BJ (cell line): Measurements from ENCODE around the gene SAP30BP. TPM values are rescaled to one million over a fixed set of nuclear protein-coding genes. Genes with fewer than 3 reads are reported as not detected.

Experiments
- CTCF ChIA-PET: fragments of 350-600 bp; formaldehyde crosslinking; extraction: SDS; loops from one replicate; lab custom pipeline; 2021; ENCODE audit warnings: antibody characterized with exemption, inconsistent platforms; lab: Yijun Ruan, JAX
- POLR2A ChIA-PET: fragments of 300-600 bp; sonication (Branson Sonifier 250); formaldehyde crosslinking; extraction: SDS; loops from one replicate; lab custom pipeline; 2021; ENCODE audit warnings: antibody characterized with exemption; lab: Charles Lee
- DNase-seq: peaks from one replicate; pipeline ENCODE4 v3.0.0-alpha.2; 2011; ENCODE audit warnings: low read depth
- H3K27me3 ChIP-seq: 2 replicates; pipeline ENCODE4 v1.6.0; 2011; ENCODE audit warnings: low read length; ENCODE audit not compliant: control insufficient read depth, insufficient read depth
- H3K36me3 ChIP-seq: 2 replicates; pipeline ENCODE4 v1.5.1; 2011; ENCODE audit warnings: low read length; ENCODE audit not compliant: control insufficient read depth, insufficient read depth
- H3K4me3 ChIP-seq: 2 replicates; pipeline ENCODE4 v1.5.1; 2011; ENCODE audit warnings: low read depth, mild to moderate bottlenecking, control low read depth, low read length
- polyA plus RNA-seq: library from polyadenylated mRNA; depleted of rRNA; stranded (reverse); fragments of >200 nt; gene quantifications from 2 replicates; pipeline ENCODE4 v1.2.3, GENCODE V29; 2011
- TF ChIP-seq, protein P1 (sequence below): IDR thresholded peaks from 2 replicates; pipeline ENCODE4 v1.5.1; 2011; ENCODE audit warnings: low read depth, mild to moderate bottlenecking, control low read depth, inconsistent platforms, low read length, moderate library complexity; ENCODE audit not compliant: insufficient read depth

The SAP30BP gene
- polyA plus RNA-seq, 1 experiment, result 84.8 TPM

DNA sequence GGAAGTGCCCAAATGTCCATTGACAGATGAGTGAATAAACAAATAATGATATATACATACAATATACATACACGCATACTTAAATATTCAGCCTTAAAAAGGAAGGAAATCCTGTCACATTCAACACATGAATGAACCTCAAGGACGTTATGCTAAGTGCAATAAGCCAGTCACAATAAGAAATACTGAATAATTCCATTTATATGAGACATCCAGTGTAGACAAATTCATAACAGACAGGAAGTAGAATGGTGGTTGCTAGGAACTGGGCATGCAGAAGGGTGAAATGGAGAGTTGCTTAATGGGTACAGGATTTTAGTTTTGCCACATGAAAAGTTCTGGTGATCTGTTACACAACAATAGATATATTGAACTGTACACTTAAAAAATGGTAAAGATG lies 45.3 kb downstream of the SAP30BP start:
- CTCF ChIA-PET, result interaction anchor here (1.0 kb wide), 1 partner anchor 51 kb away, joined by 3 read pairs; no protein-coding TSS in a partner anchor
- Histone ChIP-seq H3K4me3 (no peak overlapping the region), H3K27me3 (no peaks in the 10 kb centered on the region), H3K36me3 (peaks cover 1% of the 10 kb centered on the region; the same call in 1 of the 2 replicates)
- POLR2A ChIA-PET, result no interaction called here
- DNase-seq, result no peak
- TF ChIP-seq, protein P1, sequence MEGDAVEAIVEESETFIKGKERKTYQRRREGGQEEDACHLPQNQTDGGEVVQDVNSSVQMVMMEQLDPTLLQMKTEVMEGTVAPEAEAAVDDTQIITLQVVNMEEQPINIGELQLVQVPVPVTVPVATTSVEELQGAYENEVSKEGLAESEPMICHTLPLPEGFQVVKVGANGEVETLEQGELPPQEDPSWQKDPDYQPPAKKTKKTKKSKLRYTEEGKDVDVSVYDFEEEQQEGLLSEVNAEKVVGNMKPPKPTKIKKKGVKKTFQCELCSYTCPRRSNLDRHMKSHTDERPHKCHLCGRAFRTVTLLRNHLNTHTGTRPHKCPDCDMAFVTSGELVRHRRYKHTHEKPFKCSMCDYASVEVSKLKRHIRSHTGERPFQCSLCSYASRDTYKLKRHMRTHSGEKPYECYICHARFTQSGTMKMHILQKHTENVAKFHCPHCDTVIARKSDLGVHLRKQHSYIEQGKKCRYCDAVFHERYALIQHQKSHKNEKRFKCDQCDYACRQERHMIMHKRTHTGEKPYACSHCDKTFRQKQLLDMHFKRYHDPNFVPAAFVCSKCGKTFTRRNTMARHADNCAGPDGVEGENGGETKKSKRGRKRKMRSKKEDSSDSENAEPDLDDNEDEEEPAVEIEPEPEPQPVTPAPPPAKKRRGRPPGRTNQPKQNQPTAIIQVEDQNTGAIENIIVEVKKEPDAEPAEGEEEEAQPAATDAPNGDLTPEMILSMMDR, result no peak

DNA sequence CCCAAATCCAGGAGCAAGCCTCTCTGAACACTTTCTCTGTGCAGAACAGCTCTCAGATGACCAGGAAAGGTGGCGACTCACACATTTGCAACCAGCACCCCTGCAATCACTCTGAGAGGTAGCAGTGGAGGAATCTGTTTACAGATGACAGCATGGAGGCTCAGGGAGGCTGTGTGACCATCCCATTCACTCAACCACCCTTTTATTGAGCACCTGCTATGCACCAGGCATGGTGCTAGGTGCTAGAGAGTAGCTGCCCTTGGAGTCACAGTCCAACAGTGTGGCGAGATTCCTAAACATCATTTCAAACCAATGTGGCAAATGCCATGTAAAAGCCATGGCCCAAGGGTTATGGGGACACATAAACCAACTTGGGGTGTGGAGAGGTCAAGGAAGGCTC lies 52.6 kb downstream of the SAP30BP start:
- CTCF ChIA-PET, result interaction anchor here (1.0 to 2.4 kb wide), 7 partner anchors 13 to 118 kb away, joined by 3 to 9 read pairs (median 3); no protein-coding TSS in a partner anchor
- no peak overlapping the region for H3K4me3 ChIP-seq
- TF ChIP-seq, protein P1, result no peak
- peaks cover 18% of the 10 kb centered on the region for H3K27me3 ChIP-seq
- DNase-seq, result no peak
- POLR2A ChIA-PET, result no interaction called here
- no peaks in the 10 kb centered on the region for H3K36me3 ChIP-seq

DNA sequence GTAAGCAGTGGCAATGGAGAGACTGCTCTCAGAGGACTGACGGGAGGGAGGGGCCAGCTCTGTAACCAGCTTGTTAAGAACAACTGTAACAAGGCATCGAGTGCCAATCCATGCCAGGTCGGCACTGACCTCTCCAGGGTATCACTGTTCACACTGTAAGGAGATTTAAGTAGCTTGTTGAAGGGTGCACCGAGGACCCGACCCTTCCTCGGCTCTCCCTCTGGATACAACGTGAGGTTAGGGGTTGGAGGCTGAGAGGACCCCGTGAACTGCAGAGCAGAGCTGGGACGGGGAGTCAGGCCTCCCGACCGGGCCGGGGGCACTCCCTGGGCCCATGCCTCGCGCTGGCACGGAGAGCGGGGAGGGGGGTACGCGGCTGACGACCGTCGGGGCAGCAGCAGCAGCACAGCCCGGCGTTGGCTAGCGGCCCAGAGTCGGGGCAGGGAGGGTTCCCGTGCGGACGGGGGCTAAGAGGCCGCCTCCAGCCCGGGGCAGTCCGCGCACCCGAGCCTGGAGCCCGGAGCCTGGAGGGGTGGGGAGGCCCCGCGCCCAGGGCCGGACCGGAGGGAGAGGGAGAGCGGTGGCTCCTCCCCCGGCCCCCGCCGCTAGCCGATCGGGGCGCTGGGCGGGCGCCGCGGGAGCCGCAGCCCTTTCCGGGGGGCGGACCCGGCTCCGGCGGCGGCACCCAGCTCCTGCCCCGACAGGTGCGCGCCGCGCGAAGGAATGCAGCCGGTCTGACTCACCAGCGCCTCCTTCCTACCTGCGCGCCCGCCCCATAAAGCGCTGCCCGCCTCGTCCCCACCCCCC lies 53.7 kb downstream of the SAP30BP start, which contains the start of gene ITGB4:
Gene ITGB4, plus strand, starts transcription at position 804 of the 807 bp plus-strand sequence. CDS start 3,245 bp downstream, outside the sequence.
- TF ChIP-seq, protein P1, result no peak
- CTCF ChIA-PET, result interaction anchor here (0.8 to 2.4 kb wide), 5 partner anchors 27 to 42 kb away, joined by 3 to 9 read pairs (median 3); no protein-coding TSS in a partner anchor
- POLR2A ChIA-PET, result no interaction called here
- Histone ChIP-seq H3K27me3 (peaks cover 18% of the 10 kb centered on the region), H3K36me3 (no peaks in the 10 kb centered on the region), H3K4me3 (peak within 1 kb of the TSS; percentile 37)
- DNase-seq, result no peak

DNA sequence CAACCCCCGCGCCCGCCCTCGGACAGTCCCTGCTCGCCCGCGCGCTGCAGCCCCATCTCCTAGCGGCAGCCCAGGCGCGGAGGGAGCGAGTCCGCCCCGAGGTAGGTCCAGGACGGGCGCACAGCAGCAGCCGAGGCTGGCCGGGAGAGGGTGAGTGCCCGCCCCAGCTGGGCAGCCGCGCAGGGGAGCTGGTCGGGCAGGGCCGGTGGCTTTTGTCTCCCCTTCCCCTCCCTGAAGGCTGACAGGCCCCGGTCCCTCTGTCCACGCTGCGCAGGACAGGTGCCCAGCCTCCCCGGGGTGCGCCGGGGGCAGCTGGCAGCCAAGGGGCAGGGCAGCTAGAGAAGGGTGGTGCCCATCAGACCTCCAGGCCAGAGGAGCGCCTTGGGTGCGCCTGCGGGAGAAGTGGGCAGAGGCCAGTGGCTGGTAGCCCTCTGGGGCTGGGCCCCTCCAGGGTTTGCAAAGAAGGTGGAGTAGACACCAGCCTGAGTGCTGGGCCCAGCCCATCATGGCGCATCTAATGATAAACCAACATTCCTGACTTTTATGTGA lies 54.4 kb downstream of the SAP30BP start:
- peak overlapping the region; percentile 37 for H3K4me3 ChIP-seq
- ChIA-PET CTCF (interaction anchor here (0.6 to 2.4 kb wide), 5 partner anchors 16 to 160 kb away, joined by 3 to 9 read pairs (median 3); no protein-coding TSS in a partner anchor), POLR2A (no interaction called here)
- no peak for DNase-seq
- H3K27me3 ChIP-seq, result peaks cover 18% of the 10 kb centered on the region
- H3K36me3 ChIP-seq, result no peaks in the 10 kb centered on the region
- TF ChIP-seq, protein P1, result no peak

DNA sequence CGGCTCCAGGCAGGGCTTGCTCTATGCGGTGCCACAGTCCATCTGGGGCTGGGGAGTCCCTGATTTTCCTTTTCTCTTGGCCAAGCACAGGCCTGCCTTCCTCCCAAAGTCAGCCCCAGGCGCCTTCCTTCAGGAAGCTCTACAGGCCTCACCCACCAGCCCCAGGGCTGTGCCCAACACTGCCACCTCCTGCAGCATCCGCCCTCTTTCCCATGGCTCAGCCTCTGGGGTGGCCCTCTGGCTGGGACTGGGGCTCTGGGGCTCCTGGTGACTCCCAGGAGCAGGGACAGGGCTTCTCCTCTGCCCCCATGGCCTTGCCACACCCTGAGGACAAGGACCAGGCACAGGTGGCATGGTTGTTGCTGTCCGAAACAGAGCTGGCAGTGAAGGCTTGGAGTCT lies 54.9 kb downstream of the SAP30BP start:
- ChIA-PET CTCF (interaction anchor here (0.6 to 0.8 kb wide), 3 partner anchors 17 to 160 kb away, joined by 3 to 4 read pairs (median 3); no protein-coding TSS in a partner anchor), POLR2A (no interaction called here)
- TF ChIP-seq, protein P1, result no peak
- Histone ChIP-seq H3K36me3 (no peaks in the 10 kb centered on the region), H3K4me3 (no peak overlapping the region), H3K27me3 (peaks cover 18% of the 10 kb centered on the region)
- no peak for DNase-seq
